Peyer's patch (tissue), 4 donors: ENCODE results near the gene ATG4B. TPM values are rescaled to one million over a fixed set of nuclear protein-coding genes. Genes with fewer than 3 reads are reported as not detected.

Experiments used
- DNase-seq, 3 donors: peaks; one replicate each; pipeline ENCODE4 v3.0.0-alpha.2; 2017 to 2019
- H3K27ac ChIP-seq, 4 donors: fragments of 200-600 bp; sonication (generic); one replicate each; pipeline ENCODE4 v1.5.1; 2016 to 2019
- H3K27me3 ChIP-seq, 2 donors: fragments of 200-600 bp; sonication (generic); one replicate each; pipeline ENCODE4 v1.5.1; 2019
- H3K36me3 ChIP-seq, 3 donors: fragments of 200-600 bp; sonication (generic); one replicate each; pipeline ENCODE4 v1.5.1; 2016 to 2019
- H3K4me1 ChIP-seq, 4 donors: fragments of 200-600 bp; sonication (generic); one replicate each; pipeline ENCODE4 v1.5.1; 2016 to 2019
- H3K4me3 ChIP-seq, 4 donors: fragments of 200-600 bp; sonication (generic); 1 replicate in 3 of 4; 2 replicates in 1 of 4; pipeline ENCODE4 v1.5.1; 2016 to 2019; ENCODE audit warnings: mild to moderate bottlenecking in 1 of 4
- H3K9me3 ChIP-seq, 4 donors: fragments of 200-600 bp; sonication (generic); one replicate each; pipeline ENCODE4 v1.5.1; 2016 to 2019; ENCODE audit warnings: mild to moderate bottlenecking in 1 of 4
- CTCF ChIP-seq, 6 experiments: fragments of 450-650 bp in 4 of 6; fragments of 200-600 bp in 2 of 6; sonication (generic) in 1 of 6; IDR thresholded peaks; one replicate each; pipeline ENCODE4 v1.5.1; 2017 to 2019; ENCODE audit warnings: antibody characterized with exemption in 6 of 6, mild to moderate bottlenecking in 3 of 6, moderate library complexity in 1 of 6
- POLR2A ChIP-seq, 2 donors: fragments of 450-650 bp; IDR thresholded peaks; one replicate each; pipeline ENCODE4 v1.5.1; 2017; ENCODE audit warnings: antibody characterized with exemption in 2 of 2, mild to moderate bottlenecking in 2 of 2, moderate library complexity in 2 of 2
- total RNA-seq, 4 donors: library from RNA; depleted of rRNA; stranded (reverse); fragments of >200 nt; gene quantifications; one replicate each; pipeline ENCODE4 v1.1.0, GENCODE V29; 2016

ATG4B gene
- total RNA-seq, 4 donors from 2014 or later = 133 to 272 (median 259) TPM

GRCh38 chr2:241701399-241702154 is 64.1 kb downstream of the ATG4B start, which contains the start of gene ING5:
Gene ING5 (plus strand): TSS chr2:241702039. CDS start chr2:241702066, 27 bp downstream.
- no peaks in the 10 kb centered on the region for H3K9me3 ChIP-seq
- peak within 1 kb of the TSS; percentile 65 to 97 (median 86) for H3K4me3 ChIP-seq
- H3K4me1 ChIP-seq = peaks cover 0 to 22% (median 11%) of the 10 kb centered on the region in 4 donors
- DNase-seq = peak; percentile 97 to 99 (median 98)
- H3K27ac ChIP-seq = peak within 1 kb of the TSS; percentile 90 to 99 (median 94)
- H3K27me3 ChIP-seq = no peaks in the 10 kb centered on the region
- peak; percentile 61 to 78 for TF ChIP-seq POLR2A (IDR thresholded peaks at IDR 0.05)
- peak in 4 of 6 experiments; percentile 33 to 53 (median 46) for TF ChIP-seq CTCF (IDR thresholded peaks at IDR 0.05)
- peaks cover 0 to 13% (median 0%) of the 10 kb centered on the region in 3 donors for H3K36me3 ChIP-seq

- TF ChIP-seq POLR2A (IDR thresholded peaks at IDR 0.05) (no peak), CTCF (IDR thresholded peaks at IDR 0.05) (peak; percentile 28 to 64 (median 47))
- Histone ChIP-seq H3K27me3 (no peaks in the 10 kb centered on the region), H3K36me3 (peaks cover 0 to 21% (median 0%) of the 10 kb centered on the region in 3 donors), H3K9me3 (no peaks in the 10 kb centered on the region), H3K4me1 (peaks cover 0 to 22% (median 11%) of the 10 kb centered on the region in 4 donors), H3K27ac (peak overlapping the region; percentile 90 to 99 (median 94)), H3K4me3 (peak overlapping the region; percentile 65 to 97 (median 86))
- DNase-seq = peak; percentile 90 to 93 (median 90)
These were observed 64.9 kb downstream of the ATG4B start for GRCh38 chr2:241702155-241703031.

GRCh38 chr2:241703032-241703604 is 65.6 kb downstream of the ATG4B start:
- H3K9me3 ChIP-seq = no peaks in the 10 kb centered on the region
- H3K4me1 ChIP-seq = peaks cover 0 to 22% (median 11%) of the 10 kb centered on the region in 4 donors
- H3K4me3 ChIP-seq = peak overlapping the region; percentile 65 to 97 (median 86)
- H3K36me3 ChIP-seq = peaks cover 0 to 29% (median 0%) of the 10 kb centered on the region in 3 donors
- peak overlapping the region in 3 of 4 donors; percentile 93 to 99 (median 95) for H3K27ac ChIP-seq
- DNase-seq = no peak
- H3K27me3 ChIP-seq = no peaks in the 10 kb centered on the region
- no peak for TF ChIP-seq CTCF (IDR thresholded peaks at IDR 0.05)
- no peak for TF ChIP-seq POLR2A (IDR thresholded peaks at IDR 0.05)

- Histone ChIP-seq H3K4me1 (peaks cover 0 to 13% (median 8%) of the 10 kb centered on the region in 4 donors), H3K27me3 (no peaks in the 10 kb centered on the region), H3K9me3 (no peaks in the 10 kb centered on the region), H3K27ac (no peak overlapping the region), H3K36me3 (peaks cover 0 to 62% (median 0%) of the 10 kb centered on the region in 3 donors), H3K4me3 (no peak overlapping the region)
- no peak for DNase-seq
- no peak for TF ChIP-seq CTCF (IDR thresholded peaks at IDR 0.05)
- TF ChIP-seq POLR2A (IDR thresholded peaks at IDR 0.05) = no peak
These were observed 69.0 kb downstream of the ATG4B start for GRCh38 chr2:241706537-241706936.

GRCh38 chr2:241708879-241709278 is 71.4 kb downstream of the ATG4B start:
- H3K27ac ChIP-seq = no peak overlapping the region
- peaks cover 0 to under 1% (median 0%) of the 10 kb centered on the region in 4 donors for H3K4me1 ChIP-seq
- no peak overlapping the region for H3K4me3 ChIP-seq
- H3K9me3 ChIP-seq = no peaks in the 10 kb centered on the region
- no peaks in the 10 kb centered on the region for H3K27me3 ChIP-seq
- no peak for TF ChIP-seq CTCF (IDR thresholded peaks at IDR 0.05)
- no peak for TF ChIP-seq POLR2A (IDR thresholded peaks at IDR 0.05)
- no peak for DNase-seq
- H3K36me3 ChIP-seq = peaks cover 0 to 84% (median 0%) of the 10 kb centered on the region in 3 donors
